WI38 (cell line): ENCODE data around the gene GNL1.
A peak's percentile ranks its signal among the peaks of the same experiment; 100 is the strongest.

Experiments
- H3K4me3 ChIP-seq: 2 replicates; pipeline ENCODE4 v1.5.1; 2011; ENCODE audit warnings: low read depth, mild to moderate bottlenecking, control low read depth, low read length
- TF ChIP-seq, protein P1 (sequence below): IDR thresholded peaks from 2 replicates; pipeline ENCODE4 v1.5.1; 2012; ENCODE audit warnings: low read depth, mild to moderate bottlenecking, control low read depth, low read length

Gene GNL1

GRCh38 chr6:30570263-30570662 lies 14.0 kb upstream of the GNL1 start:
- TF ChIP-seq, protein P1, sequence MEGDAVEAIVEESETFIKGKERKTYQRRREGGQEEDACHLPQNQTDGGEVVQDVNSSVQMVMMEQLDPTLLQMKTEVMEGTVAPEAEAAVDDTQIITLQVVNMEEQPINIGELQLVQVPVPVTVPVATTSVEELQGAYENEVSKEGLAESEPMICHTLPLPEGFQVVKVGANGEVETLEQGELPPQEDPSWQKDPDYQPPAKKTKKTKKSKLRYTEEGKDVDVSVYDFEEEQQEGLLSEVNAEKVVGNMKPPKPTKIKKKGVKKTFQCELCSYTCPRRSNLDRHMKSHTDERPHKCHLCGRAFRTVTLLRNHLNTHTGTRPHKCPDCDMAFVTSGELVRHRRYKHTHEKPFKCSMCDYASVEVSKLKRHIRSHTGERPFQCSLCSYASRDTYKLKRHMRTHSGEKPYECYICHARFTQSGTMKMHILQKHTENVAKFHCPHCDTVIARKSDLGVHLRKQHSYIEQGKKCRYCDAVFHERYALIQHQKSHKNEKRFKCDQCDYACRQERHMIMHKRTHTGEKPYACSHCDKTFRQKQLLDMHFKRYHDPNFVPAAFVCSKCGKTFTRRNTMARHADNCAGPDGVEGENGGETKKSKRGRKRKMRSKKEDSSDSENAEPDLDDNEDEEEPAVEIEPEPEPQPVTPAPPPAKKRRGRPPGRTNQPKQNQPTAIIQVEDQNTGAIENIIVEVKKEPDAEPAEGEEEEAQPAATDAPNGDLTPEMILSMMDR = no peak
- H3K4me3 ChIP-seq = peak overlapping the region; percentile 69

GRCh38 chr6:30568245-30568644 lies 12.0 kb upstream of the GNL1 start:
- TF ChIP-seq, protein P1 = no peak
- no peak overlapping the region for H3K4me3 ChIP-seq

GRCh38 chr6:30565772-30566171 lies 9.5 kb upstream of the GNL1 start:
- H3K4me3 ChIP-seq = no peak overlapping the region
- TF ChIP-seq, protein P1 = no peak

DNA sequence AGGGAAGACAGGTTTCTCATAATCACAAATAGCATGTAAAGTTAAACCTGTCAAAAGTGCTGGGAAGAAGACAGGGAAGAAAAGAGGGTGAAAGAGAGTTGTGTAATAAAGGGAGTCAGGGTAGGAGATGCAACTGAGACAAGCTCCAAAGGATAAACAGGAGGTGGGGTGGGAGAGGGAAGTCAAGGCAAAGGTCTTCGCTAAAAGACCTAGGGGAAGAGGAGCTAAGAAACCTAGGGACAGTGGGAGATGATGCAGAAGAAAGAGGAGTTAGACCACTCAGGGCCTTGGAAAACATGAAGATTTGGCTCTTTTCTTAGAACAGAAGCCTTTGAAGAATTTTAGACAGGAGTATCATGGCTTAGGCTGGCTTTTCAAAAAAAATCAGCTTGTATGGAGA lies 7.8 kb upstream of the GNL1 start:
- no peak overlapping the region for H3K4me3 ChIP-seq
- TF ChIP-seq, protein P1 = no peak

DNA sequence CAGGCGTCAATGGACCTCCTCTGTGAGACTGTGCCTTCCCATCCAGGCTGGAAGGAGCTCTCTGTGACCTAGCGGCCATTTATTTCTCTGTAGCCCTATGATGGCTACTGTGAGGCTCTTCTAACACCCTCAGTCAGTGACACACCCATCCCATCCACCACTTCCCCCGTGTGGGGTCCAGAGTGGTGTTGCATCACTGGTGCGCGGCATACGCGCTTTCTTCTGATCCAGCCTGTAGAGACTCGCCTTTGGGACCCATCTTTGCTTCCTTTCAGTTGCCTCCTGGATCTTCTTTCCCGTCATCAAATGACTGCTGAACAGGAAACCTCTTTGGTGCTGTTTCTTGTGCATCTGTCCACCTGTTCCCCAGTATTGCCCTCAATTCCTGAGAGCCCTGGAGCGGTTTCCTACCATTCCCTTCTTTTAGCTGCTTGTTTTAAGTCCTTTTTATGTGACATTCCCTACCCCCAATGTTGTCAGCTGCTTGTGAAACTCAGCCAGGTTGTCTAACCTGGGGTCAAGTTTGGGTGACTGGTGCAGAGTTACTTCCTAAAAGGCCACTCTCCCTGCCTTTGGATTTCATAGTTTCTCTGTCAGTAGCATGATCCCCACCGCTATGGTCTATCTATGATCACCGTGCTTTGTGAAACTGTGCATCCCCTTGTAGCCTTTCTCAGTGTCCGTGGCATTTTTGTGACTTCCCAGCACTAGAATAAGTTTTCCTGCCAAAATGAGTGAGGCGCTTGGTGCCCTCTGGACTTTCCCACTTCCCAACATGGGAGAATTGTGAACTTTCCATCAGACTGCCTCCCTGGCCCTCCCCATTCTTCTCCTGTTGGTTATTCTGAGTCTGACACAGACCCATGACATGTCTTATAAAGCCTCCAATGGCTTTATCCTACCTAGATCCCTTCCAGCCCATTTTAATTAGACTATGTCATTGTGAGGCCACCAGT lies 6.5 kb upstream of the GNL1 start:
- TF ChIP-seq, protein P1 = no peak
- H3K4me3 ChIP-seq = no peak overlapping the region

DNA sequence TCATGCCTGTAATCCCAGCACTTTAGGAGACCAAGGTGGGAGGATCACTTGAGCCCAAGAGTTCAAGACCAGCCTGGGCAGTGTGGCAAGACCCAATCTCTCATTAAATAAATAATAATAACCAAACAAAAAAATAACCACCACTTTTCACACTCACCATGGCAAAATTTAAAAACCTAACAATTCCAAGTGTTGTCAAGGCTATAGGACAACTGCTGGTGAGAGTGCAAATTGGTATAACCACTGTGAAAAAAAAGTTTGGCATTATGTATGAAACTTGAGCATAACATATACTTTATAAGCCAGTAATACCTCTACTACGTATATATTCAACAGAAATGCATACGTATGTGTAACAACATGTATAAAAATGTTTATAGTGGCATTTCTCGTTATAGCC lies 4.6 kb upstream of the GNL1 start:
- TF ChIP-seq, protein P1 = no peak
- H3K4me3 ChIP-seq = no peak overlapping the region

DNA sequence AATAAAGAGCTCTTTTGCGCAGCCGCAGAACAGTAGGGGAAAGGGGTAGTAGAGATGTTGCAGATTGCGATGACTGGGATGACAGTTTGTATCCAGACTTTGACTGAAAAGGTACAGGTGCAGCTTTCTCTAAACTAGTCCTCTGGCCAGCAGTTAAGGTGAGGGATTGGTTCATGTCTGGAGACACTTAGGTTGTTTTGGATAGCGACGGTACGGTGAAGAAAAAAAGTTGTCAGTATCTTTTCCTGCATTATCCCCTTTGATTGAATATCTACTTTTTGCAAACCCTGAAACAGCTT lies 1.3 kb upstream of the GNL1 start:
- TF ChIP-seq, protein P1 = no peak
- peak overlapping the region; percentile 98 for H3K4me3 ChIP-seq
